AG04449 (cell line): Measurements from ENCODE around the gene KRT80.

Experiments
- CTCF ChIA-PET: fragments of 350-600 bp; formaldehyde crosslinking; extraction: SDS; loops from one replicate; lab custom pipeline; 2021; ENCODE audit warnings: antibody characterized with exemption; lab: Yijun Ruan, JAX
- POLR2A ChIA-PET: fragments of 400-600, 350-600 bp; formaldehyde crosslinking; extraction: SDS; loops from one replicate; lab custom pipeline; 2020; ENCODE audit warnings: antibody characterized with exemption, inconsistent platforms; lab: Yijun Ruan, JAX
- DNase-seq: peaks from one replicate; pipeline ENCODE4 v3.0.0-alpha.2; 2010; ENCODE audit warnings: low read depth, low spot score
- H3K4me3 ChIP-seq: 2 replicates; pipeline ENCODE4 v1.5.1; 2011; ENCODE audit warnings: low read depth, mild to moderate bottlenecking, control low read depth, low read length
- CTCF ChIP-seq: IDR thresholded peaks from one replicate; pipeline ENCODE4 v1.5.1; 2011; ENCODE audit warnings: mild to moderate bottlenecking, moderate library complexity, low read length, control low read depth, inconsistent platforms; ENCODE audit not compliant: insufficient read depth; ENCODE audit errors: missing control alignments

The KRT80 gene

GRCh38 chr12:52152905-52153317 lies 38.9 kb downstream of the KRT80 start:
- ChIA-PET CTCF (interaction anchor here (0.8 to 6.2 kb wide), 8 partner anchors 9 to 732 kb away, joined by 3 to 78 read pairs (median 4); no protein-coding TSS in a partner anchor), POLR2A (no interaction called here)
- no peak for DNase-seq
- H3K4me3 ChIP-seq = no peak overlapping the region
- TF ChIP-seq CTCF = no peak

- H3K4me3 ChIP-seq = peak overlapping the region; percentile 44
- CTCF ChIA-PET = interaction anchor here (0.8 to 6.9 kb wide), 14 partner anchors 8 to 733 kb away, joined by 3 to 78 read pairs (median 4); partner anchors contain the start of gene KRT86
- peak; percentile 95 for TF ChIP-seq CTCF
- POLR2A ChIA-PET = no interaction called here
- no peak for DNase-seq
Measured at GRCh38 chr12:52151837-52152783, 39.7 kb downstream of the KRT80 start.

DNA sequence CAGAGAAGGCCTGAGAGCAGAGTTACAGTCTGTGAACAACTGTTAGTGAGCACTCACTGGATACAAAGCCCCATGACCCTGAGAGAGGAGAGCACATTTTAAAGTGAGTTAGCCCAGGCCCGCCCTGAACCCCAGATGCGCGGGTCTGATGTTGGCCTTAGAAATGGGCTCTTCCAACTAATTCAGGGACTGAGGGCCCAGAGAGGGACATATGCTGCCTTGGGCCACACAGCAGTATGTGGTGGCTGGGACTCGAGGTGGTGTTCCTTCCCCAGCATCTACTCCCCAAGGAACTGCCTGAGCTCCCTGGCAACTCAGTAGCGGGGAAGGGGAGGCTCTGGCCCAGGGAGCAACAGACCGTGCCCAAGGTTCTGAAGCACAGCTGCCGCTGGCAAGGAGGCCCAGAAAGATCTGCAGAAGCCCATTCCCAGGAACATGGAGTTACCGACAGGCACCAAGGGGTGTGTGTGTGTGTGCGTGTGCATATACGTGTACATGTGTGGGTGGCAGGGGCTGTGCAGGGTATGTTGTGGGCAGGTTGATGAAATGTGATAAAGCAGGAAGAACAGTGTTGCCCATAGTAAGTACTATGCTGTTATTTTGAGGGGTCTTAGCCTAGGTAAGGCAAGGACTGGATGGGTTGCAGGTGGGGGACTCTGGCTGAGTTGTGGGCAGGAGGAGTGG lies 40.5 kb downstream of the KRT80 start:
- TF ChIP-seq CTCF = no peak
- ChIA-PET CTCF (interaction anchor here (0.9 to 6.9 kb wide), 9 partner anchors 11 to 734 kb away, joined by 3 to 78 read pairs (median 3); partner anchors contain the start of gene KRT86), POLR2A (no interaction called here)
- no peak overlapping the region for H3K4me3 ChIP-seq
- no peak for DNase-seq

- ChIA-PET CTCF (interaction anchor here (1.2 to 7.9 kb wide), 11 partner anchors 30 to 815 kb away, joined by 3 to 110 read pairs (median 9); no protein-coding TSS in a partner anchor), POLR2A (no interaction called here)
- H3K4me3 ChIP-seq = no peak overlapping the region
- no peak for TF ChIP-seq CTCF
- DNase-seq = no peak
Measured at GRCh38 chr12:52149651-52150241, 42.1 kb downstream of the KRT80 start.

- TF ChIP-seq CTCF = no peak
- ChIA-PET POLR2A (interaction anchor here (1.3 kb wide), 1 partner anchor 132 kb away, joined by 3 read pairs; no protein-coding TSS in a partner anchor), CTCF (interaction anchor here (1.0 to 7.9 kb wide), 12 partner anchors 30 to 815 kb away, joined by 3 to 110 read pairs (median 6); no protein-coding TSS in a partner anchor)
- no peak for DNase-seq
- no peak overlapping the region for H3K4me3 ChIP-seq
Measured at GRCh38 chr12:52149182-52149641, 42.6 kb downstream of the KRT80 start.
